HTR-8/SVneo (cell line): Measurements from ENCODE around the gene RBM38.

Source experiments
- DNase-seq: peaks from one replicate; pipeline ENCODE4 v3.0.0; 2011; ENCODE audit warnings: low spot score, mixed read lengths; ENCODE audit not compliant: insufficient read length
- FAIRE-seq: peaks from 2 replicates; lab custom pipeline; 2011; peaks lifted over from hg19 to GRCh38; lab: Jason Lieb, UNC

RBM38 gene

GRCh38 chr20:57388953-57389694 is 2.1 kb upstream of the RBM38 start:
- FAIRE-seq = peak; percentile 49
- DNase-seq = no peak

GRCh38 chr20:57389695-57390603 is 1.2 kb upstream of the RBM38 start:
- DNase-seq (no peak), FAIRE-seq (peak; percentile 40)

- FAIRE-seq (peak; percentile 42), DNase-seq (peak; percentile 73)
Measured at GRCh38 chr20:57391439-57392301, 474 bp downstream of the RBM38 start.

- FAIRE-seq (peak; percentile 94), DNase-seq (no peak)
Measured at GRCh38 chr20:57392512-57393271, 1.5 kb downstream of the RBM38 start.

GRCh38 chr20:57393321-57394120 is 2.3 kb downstream of the RBM38 start:
- FAIRE-seq (peak; percentile 38), DNase-seq (no peak)

GRCh38 chr20:57394121-57395082 is 3.2 kb downstream of the RBM38 start:
- FAIRE-seq (peak; percentile 74), DNase-seq (no peak)

- DNase-seq (no peak), FAIRE-seq (peak; percentile 55)
Measured at GRCh38 chr20:57395111-57395966, 4.1 kb downstream of the RBM38 start.

GRCh38 chr20:57396212-57396983 is 5.2 kb downstream of the RBM38 start:
- FAIRE-seq (peak; percentile 68), DNase-seq (no peak)

GRCh38 chr20:57396984-57397692 is 5.9 kb downstream of the RBM38 start:
- FAIRE-seq (no peak), DNase-seq (no peak)

GRCh38 chr20:57397693-57398108 is 6.5 kb downstream of the RBM38 start:
- DNase-seq (no peak), FAIRE-seq (peak; percentile 98)

GRCh38 chr20:57398231-57398821 is 7.1 kb downstream of the RBM38 start:
- FAIRE-seq (no peak), DNase-seq (no peak)

- FAIRE-seq (peak; percentile 92), DNase-seq (no peak)
Measured at GRCh38 chr20:57398901-57399535, 7.8 kb downstream of the RBM38 start.

GRCh38 chr20:57399587-57400155 is 8.5 kb downstream of the RBM38 start:
- DNase-seq (no peak), FAIRE-seq (peak; percentile 28)

GRCh38 chr20:57400231-57400701 is 9.1 kb downstream of the RBM38 start:
- peak; percentile 28 for FAIRE-seq
- no peak for DNase-seq
